GM12891 (cell line): ENCODE results near the gene SIPA1L3.
A peak's percentile ranks its signal among the peaks of the same experiment; 100 is the strongest.

Source experiments
- POLR2A ChIP-seq: IDR thresholded peaks from 2 replicates; pipeline ENCODE4 v1.6.1; 2011; ENCODE audit warnings: low read depth, low read length, control low read depth
- POLR2AphosphoS5 ChIP-seq: IDR thresholded peaks from 2 replicates; pipeline ENCODE4 v1.6.1; 2011; ENCODE audit warnings: low read depth, low read length, control low read depth
- POU2F2 ChIP-seq: IDR thresholded peaks from 2 replicates; pipeline ENCODE4 v1.6.1; 2011; ENCODE audit warnings: low read depth, mild to moderate bottlenecking, control low read depth, low read length, moderate library complexity
- SPI1 ChIP-seq: IDR thresholded peaks from 2 replicates; pipeline ENCODE4 v1.6.1; 2011; ENCODE audit warnings: low read depth, low read length, control low read depth
- TAF1 ChIP-seq: IDR thresholded peaks from 2 replicates; pipeline ENCODE4 v1.6.1; 2011; ENCODE audit warnings: low read depth, low read length, control low read depth

DNA sequence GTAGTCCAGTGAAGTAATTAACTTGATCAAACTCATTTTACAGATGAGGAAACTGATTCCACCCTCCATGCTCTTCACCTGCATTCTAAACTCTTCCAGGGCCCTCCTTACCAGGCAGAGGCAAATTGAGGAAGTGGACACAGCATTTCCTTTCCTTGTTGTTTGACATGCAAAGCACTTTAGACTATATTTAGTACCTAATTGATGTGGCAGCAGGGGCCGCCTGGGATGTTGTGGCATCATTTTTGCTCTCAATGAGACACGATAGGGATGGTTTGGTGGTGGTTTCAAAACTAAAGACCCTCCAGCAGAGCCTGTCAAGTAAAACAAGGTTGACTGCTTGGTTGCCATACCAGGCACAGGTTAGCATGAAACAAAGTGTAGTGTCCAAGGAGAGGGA, 7.9 kb downstream of the SIPA1L3 start:
- TF ChIP-seq TAF1 (no peak), POLR2A (no peak), POLR2AphosphoS5 (no peak), POU2F2 (0 out of 2 replicates have a peak, but pooled peaks have one; percentile 61), SPI1 (peak; percentile 99)
